ENCODE data around the gene JAZF1. TPM values are rescaled to one million over a fixed set of nuclear protein-coding genes. Genes with fewer than 3 reads are reported as not detected.

The JAZF1 gene
- total and polyA plus RNA-seq, 9 of the 15 experiments (the other 6 are each of a cell fraction or from before 2014, with no cell fraction given), result 0.04 to 0.64 (median 0.11) TPM; not detected in 3

GRCh38 chr7:28176645-28177044, 4.0 kb downstream of the JAZF1 start:
- Histone ChIP-seq H3K4me2 (ENCODE audit: insufficient read depth, low read length) (no peak overlapping the region), H3K9me3 (replicated peaks; ENCODE audit: control insufficient read depth, insufficient read depth, low read depth, low read length) (no peaks in the 10 kb centered on the region), H3K4me3 (no peak overlapping the region), H3K9me1 (ENCODE audit: control insufficient read depth, insufficient read depth, low read length) (no peaks in the 10 kb centered on the region), H4K20me1 (replicated peaks; ENCODE audit: control insufficient read depth, insufficient read depth, low read length) (no peaks in the 10 kb centered on the region; the same call in 1 of the 2 replicates), H2AFZ (ENCODE audit: low read depth, low read length) (no peak overlapping the region), H3K4me1 (replicated peaks in 1 of 2; ENCODE audit: control insufficient read depth in 2 of 2, insufficient read depth in 2 of 2, low read length in 2 of 2) (peaks cover 0 to 11% of the 10 kb centered on the region in 2 experiments; a peak in 2 of 5 replicates), H3K27ac (ENCODE audit: extremely low read depth, low read depth, low read length) (no peak overlapping the region), H3K36me3 (ENCODE audit: control insufficient read depth, insufficient read depth, low read length) (no peaks in the 10 kb centered on the region), H3K9ac (ENCODE audit: insufficient read depth in 1 of 2, low read depth in 2 of 2, low read length in 2 of 2) (no peak overlapping the region), H3K27me3 (ENCODE audit: control insufficient read depth in 2 of 2, insufficient read depth in 2 of 2, low read length in 2 of 2) (peaks cover 11 to 14% of the 10 kb centered on the region in 2 experiments; a peak in 3 of 5 replicates), H3K79me2 (ENCODE audit: control insufficient read depth, insufficient read depth, low read length) (no peaks in the 10 kb centered on the region)
- ChIA-PET CTCF (ENCODE audit: low intra/inter-chr PET ratio) (no interaction called here), POLR2A (no interaction called here)
- intact Hi-C loops (cut with micrococcal nuclease) (no loop called here), in situ Hi-C loops (cut with MboI) (no loop called here)
- BruUV-seq (replicated peaks), result no TSS peak
- 8% methylated on average over 2 of the region's 2 CpGs for WGBS (ENCODE audit: insufficient coverage, low coverage, missing lambda C conversion rate)
- no peak for FAIRE-seq
- ATAC-seq, result no peak
- TF ChIP-seq SMAD2 (IDR thresholded peaks at IDR 0.05; ENCODE audit: low read depth, low read length) (no peak), DIDO1 (tag; IDR thresholded peaks at IDR 0.05; ENCODE audit: low read depth) (no peak), SMARCA4 (IDR thresholded peaks at IDR 0.05) (no peak), RUNX1 (IDR thresholded peaks at IDR 0.05; ENCODE audit: low read depth) (no peak)
- TF ChIP-seq, protein P1, sequence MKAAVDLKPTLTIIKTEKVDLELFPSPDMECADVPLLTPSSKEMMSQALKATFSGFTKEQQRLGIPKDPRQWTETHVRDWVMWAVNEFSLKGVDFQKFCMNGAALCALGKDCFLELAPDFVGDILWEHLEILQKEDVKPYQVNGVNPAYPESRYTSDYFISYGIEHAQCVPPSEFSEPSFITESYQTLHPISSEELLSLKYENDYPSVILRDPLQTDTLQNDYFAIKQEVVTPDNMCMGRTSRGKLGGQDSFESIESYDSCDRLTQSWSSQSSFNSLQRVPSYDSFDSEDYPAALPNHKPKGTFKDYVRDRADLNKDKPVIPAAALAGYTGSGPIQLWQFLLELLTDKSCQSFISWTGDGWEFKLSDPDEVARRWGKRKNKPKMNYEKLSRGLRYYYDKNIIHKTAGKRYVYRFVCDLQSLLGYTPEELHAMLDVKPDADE (conservative IDR thresholded peaks at IDR 0.05; ENCODE audit: control insufficient read depth, low read depth, low read length), result no peak
- TF ChIP-seq, protein P2, sequence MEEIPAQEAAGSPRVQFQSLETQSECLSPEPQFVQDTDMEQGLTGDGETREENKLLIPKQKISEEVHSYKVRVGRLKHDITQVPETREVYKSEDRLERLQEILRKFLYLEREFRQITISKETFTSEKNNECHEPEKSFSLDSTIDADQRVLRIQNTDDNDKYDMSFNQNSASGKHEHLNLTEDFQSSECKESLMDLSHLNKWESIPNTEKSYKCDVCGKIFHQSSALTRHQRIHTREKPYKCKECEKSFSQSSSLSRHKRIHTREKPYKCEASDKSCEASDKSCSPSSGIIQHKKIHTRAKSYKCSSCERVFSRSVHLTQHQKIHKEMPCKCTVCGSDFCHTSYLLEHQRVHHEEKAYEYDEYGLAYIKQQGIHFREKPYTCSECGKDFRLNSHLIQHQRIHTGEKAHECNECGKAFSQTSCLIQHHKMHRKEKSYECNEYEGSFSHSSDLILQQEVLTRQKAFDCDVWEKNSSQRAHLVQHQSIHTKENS (CRISPR knock-in tag; IDR thresholded peaks at IDR 0.05), result no peak
- DNase-seq (ENCODE audit: extremely low read depth in 1 of 4, low spot score in 3 of 4), result no peak

Data from K562 (cell line).